GM10248 (cell line): Measurements from ENCODE around the gene SPATA18.

Experiments used
- CTCF ChIA-PET: fragments of 300-600 bp; sonication (Branson Sonifier 250); formaldehyde crosslinking; extraction: SDS; loops from one replicate; lab custom pipeline; 2021; ENCODE audit warnings: antibody characterized with exemption; lab: Yijun Ruan, JAX
- POLR2A ChIA-PET: fragments of 350-650 bp; sonication (Branson Sonifier 250); formaldehyde crosslinking; extraction: SDS; loops from one replicate; lab custom pipeline; 2020; ENCODE audit warnings: antibody characterized with exemption; lab: Yijun Ruan, JAX
- DNase-seq: peaks from one replicate; pipeline ENCODE4 v3.0.0; 2012; ENCODE audit errors: extremely low spot score
- CTCF ChIP-seq: IDR thresholded peaks from 2 replicates; pipeline ENCODE4 v1.5.1; 2012; ENCODE audit warnings: mild to moderate bottlenecking, low read depth; ENCODE audit errors: extremely low read depth, missing control alignments, control extremely low read depth

Gene SPATA18

GRCh38 chr4:52107336-52107735 lies 56.2 kb downstream of the SPATA18 start:
- ChIA-PET POLR2A (no interaction called here), CTCF (interaction anchor here (1.2 kb wide), 1 partner anchor 12 kb away, joined by 3 read pairs; no protein-coding TSS in a partner anchor)
- DNase-seq: no peak
- no peak for TF ChIP-seq CTCF

- DNase-seq: no peak
- ChIA-PET CTCF (interaction anchor here (1.2 kb wide), 1 partner anchor 12 kb away, joined by 3 read pairs; no protein-coding TSS in a partner anchor), POLR2A (no interaction called here)
- no peak for TF ChIP-seq CTCF
Measured at GRCh38 chr4:52107745-52108144, 56.6 kb downstream of the SPATA18 start.

GRCh38 chr4:52110171-52110570 lies 59.1 kb downstream of the SPATA18 start:
- no peak for DNase-seq

GRCh38 chr4:52111995-52112394 lies 60.9 kb downstream of the SPATA18 start:
- no peak for TF ChIP-seq CTCF
- DNase-seq: no peak
- CTCF ChIA-PET: interaction anchor here (1.4 kb wide), 1 partner anchor 24 kb away, joined by 3 read pairs; no protein-coding TSS in a partner anchor
- POLR2A ChIA-PET: no interaction called here

More at GRCh38 chr4:52110171-52110570, 59.1 kb downstream of the SPATA18 start:
- ChIA-PET POLR2A (no interaction called here), CTCF (interaction anchor here (1.6 kb wide), 1 partner anchor 15 kb away, joined by 4 read pairs; no protein-coding TSS in a partner anchor)
- no peak for TF ChIP-seq CTCF

- no peak for TF ChIP-seq CTCF
- CTCF ChIA-PET: interaction anchor here (1.4 kb wide), 1 partner anchor 24 kb away, joined by 3 read pairs; no protein-coding TSS in a partner anchor
- POLR2A ChIA-PET: no interaction called here
- no peak for DNase-seq
Measured at GRCh38 chr4:52112411-52112810, 61.3 kb downstream of the SPATA18 start.

GRCh38 chr4:52116641-52117040 lies 65.5 kb downstream of the SPATA18 start:
- no peak for TF ChIP-seq CTCF
- ChIA-PET CTCF (no interaction called here), POLR2A (no interaction called here)
- no peak for DNase-seq
